HG02678 (cell line): ENCODE data around the gene OGG1.

ENCODE experiments used
- ATAC-seq: cut with Tn5 transposase; IDR thresholded peaks from one replicate; pipeline ENCODE4 v1.9.1; 2021; ENCODE audit warnings: mild to moderate bottlenecking, moderate library complexity; ENCODE audit not compliant: unreplicated experiment

OGG1 gene

GRCh38 chr3:9727041-9727595 lies 22.6 kb upstream of the OGG1 start:
- ATAC-seq = no peak

GRCh38 chr3:9727743-9728142 lies 22.0 kb upstream of the OGG1 start:
- no peak for ATAC-seq

GRCh38 chr3:9729419-9729818 lies 20.3 kb upstream of the OGG1 start:
- no peak for ATAC-seq

GRCh38 chr3:9730657-9731205 lies 19.0 kb upstream of the OGG1 start:
- ATAC-seq = peak; percentile 44

- peak; percentile 92 for ATAC-seq
Observed at GRCh38 chr3:9731206-9732079, 18.3 kb upstream of the OGG1 start, which contains the start of gene BRPF1. Gene BRPF1 (plus strand): TSS chr3:9731735. CDS start chr3:9734141, 2,406 bp downstream.

- peak; percentile 7 for ATAC-seq
Observed at GRCh38 chr3:9732080-9732739, 17.5 kb upstream of the OGG1 start.

GRCh38 chr3:9732740-9733115 lies 17.0 kb upstream of the OGG1 start:
- no peak for ATAC-seq

GRCh38 chr3:9736831-9737230 lies 12.9 kb upstream of the OGG1 start:
- no peak for ATAC-seq

GRCh38 chr3:9739181-9739580 lies 10.6 kb upstream of the OGG1 start:
- no peak for ATAC-seq

- ATAC-seq = no peak
Observed at GRCh38 chr3:9742560-9742959, 7.2 kb upstream of the OGG1 start.

- no peak for ATAC-seq
Observed at GRCh38 chr3:9743548-9743947, 6.2 kb upstream of the OGG1 start.

GRCh38 chr3:9744162-9744561 lies 5.6 kb upstream of the OGG1 start:
- ATAC-seq = no peak

- no peak for ATAC-seq
Observed at GRCh38 chr3:9745521-9745920, 4.2 kb upstream of the OGG1 start.

GRCh38 chr3:9746330-9746729 lies 3.4 kb upstream of the OGG1 start:
- no peak for ATAC-seq

GRCh38 chr3:9747267-9747666 lies 2.5 kb upstream of the OGG1 start:
- ATAC-seq = no peak

GRCh38 chr3:9748031-9748430 lies 1.7 kb upstream of the OGG1 start:
- ATAC-seq = no peak

GRCh38 chr3:9749296-9749644 lies 482 bp upstream of the OGG1 start:
- no peak for ATAC-seq

GRCh38 chr3:9750556-9751411 lies 1.0 kb downstream of the OGG1 start:
- no peak for ATAC-seq

- ATAC-seq = no peak
Observed at GRCh38 chr3:9754678-9755077, 4.9 kb downstream of the OGG1 start.

- no peak for ATAC-seq
Observed at GRCh38 chr3:9757427-9757826, 7.7 kb downstream of the OGG1 start.
